Ectodermal cell (in vitro differentiated cells): ENCODE measurements around the gene SLC23A3.

Source experiments
- H3K27ac ChIP-seq: 2 replicates; pipeline ENCODE4 v1.7.0; 2013; ENCODE audit warnings: mild to moderate bottlenecking, low read depth, low read length; ENCODE audit not compliant: insufficient read depth, poor library complexity, severe bottlenecking
- H3K27me3 ChIP-seq: 2 replicates; pipeline ENCODE4 v1.7.0; 2013; ENCODE audit warnings: mild to moderate bottlenecking, low read length; ENCODE audit not compliant: insufficient read depth, control insufficient read depth, poor library complexity, severe bottlenecking
- H3K36me3 ChIP-seq: one replicate; pipeline ENCODE4 v1.7.0; 2013; ENCODE audit warnings: low read length; ENCODE audit not compliant: control insufficient read depth, insufficient read depth
- H3K4me1 ChIP-seq: one replicate; pipeline ENCODE4 v1.7.0; 2013; ENCODE audit warnings: low read length; ENCODE audit not compliant: control insufficient read depth, insufficient read depth
- H3K4me3 ChIP-seq: 2 replicates; pipeline ENCODE4 v1.7.0; 2013; ENCODE audit warnings: low read depth, low read length, control low read depth; ENCODE audit not compliant: insufficient read depth
- H3K9me3 ChIP-seq: 2 replicates; pipeline ENCODE4 v1.7.0; 2013; ENCODE audit warnings: mild to moderate bottlenecking, low read length, moderate library complexity; ENCODE audit not compliant: control insufficient read depth
- WGBS, 2 experiments: methylation state at CpG; one replicate each; pipeline ENCODE4 v1.1.7; 2013; ENCODE audit warnings: missing lambda C conversion rate in 2 of 2; 5-methylcytosine and 5-hydroxymethylcytosine counted together

SLC23A3 gene

DNA sequence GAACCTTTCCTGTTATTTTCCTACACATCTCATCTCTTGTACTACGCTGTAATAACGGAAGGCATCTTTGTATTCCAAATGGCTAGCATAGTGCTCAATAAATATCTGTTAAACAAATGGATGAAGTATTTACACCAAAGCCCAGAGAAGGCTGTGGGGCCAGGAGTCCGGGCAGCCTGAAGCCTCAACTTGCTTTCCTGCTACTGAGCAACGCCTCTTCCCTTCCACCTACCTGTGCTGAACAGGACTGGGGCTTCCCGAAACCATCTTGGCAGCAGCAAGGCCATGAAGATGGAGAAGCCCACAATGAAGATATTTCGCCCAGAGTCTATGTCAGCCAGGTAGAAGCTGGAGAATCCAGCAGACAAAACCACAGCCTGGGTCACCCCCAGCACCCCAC is 6.7 kb downstream of the SLC23A3 start:
- Histone ChIP-seq H3K4me3 (no peak overlapping the region), H3K27me3 (peaks cover 7% of the 10 kb centered on the region), H3K36me3 (no peaks in the 10 kb centered on the region), H3K9me3 (no peaks in the 10 kb centered on the region), H3K4me1 (no peaks in the 10 kb centered on the region), H3K27ac (no peak overlapping the region)
- WGBS, 2 experiments: 87 to 92% methylated on average over 5 to 6 of the region's 6 CpGs

DNA sequence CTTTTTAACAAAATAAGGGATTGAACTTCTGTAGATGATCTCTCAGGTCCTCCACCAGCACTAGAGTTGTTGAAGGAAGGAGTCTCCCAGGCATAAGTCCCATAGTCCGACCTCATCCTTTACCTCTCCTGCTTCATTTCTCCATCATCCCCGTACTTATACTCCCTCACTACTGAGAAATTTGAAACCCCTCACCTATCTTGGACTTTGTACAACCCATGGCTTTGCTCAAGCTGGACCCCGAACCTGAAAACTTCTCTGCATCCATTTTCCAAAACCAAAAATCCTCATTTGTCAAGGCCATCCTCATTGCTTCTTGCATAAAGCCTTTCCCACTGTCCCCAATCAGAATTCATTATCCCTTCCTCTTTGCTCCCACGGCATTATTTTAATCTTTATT is 8.7 kb downstream of the SLC23A3 start:
- no peaks in the 10 kb centered on the region for H3K36me3 ChIP-seq
- H3K4me1 ChIP-seq: no peaks in the 10 kb centered on the region
- peaks cover 7% of the 10 kb centered on the region for H3K27me3 ChIP-seq
- H3K27ac ChIP-seq: no peak overlapping the region
- H3K4me3 ChIP-seq: peak overlapping the region; percentile 66
- WGBS, 2 experiments: 71 to 72% methylated on average over 4 of the region's 4 CpGs
- no peaks in the 10 kb centered on the region for H3K9me3 ChIP-seq

DNA sequence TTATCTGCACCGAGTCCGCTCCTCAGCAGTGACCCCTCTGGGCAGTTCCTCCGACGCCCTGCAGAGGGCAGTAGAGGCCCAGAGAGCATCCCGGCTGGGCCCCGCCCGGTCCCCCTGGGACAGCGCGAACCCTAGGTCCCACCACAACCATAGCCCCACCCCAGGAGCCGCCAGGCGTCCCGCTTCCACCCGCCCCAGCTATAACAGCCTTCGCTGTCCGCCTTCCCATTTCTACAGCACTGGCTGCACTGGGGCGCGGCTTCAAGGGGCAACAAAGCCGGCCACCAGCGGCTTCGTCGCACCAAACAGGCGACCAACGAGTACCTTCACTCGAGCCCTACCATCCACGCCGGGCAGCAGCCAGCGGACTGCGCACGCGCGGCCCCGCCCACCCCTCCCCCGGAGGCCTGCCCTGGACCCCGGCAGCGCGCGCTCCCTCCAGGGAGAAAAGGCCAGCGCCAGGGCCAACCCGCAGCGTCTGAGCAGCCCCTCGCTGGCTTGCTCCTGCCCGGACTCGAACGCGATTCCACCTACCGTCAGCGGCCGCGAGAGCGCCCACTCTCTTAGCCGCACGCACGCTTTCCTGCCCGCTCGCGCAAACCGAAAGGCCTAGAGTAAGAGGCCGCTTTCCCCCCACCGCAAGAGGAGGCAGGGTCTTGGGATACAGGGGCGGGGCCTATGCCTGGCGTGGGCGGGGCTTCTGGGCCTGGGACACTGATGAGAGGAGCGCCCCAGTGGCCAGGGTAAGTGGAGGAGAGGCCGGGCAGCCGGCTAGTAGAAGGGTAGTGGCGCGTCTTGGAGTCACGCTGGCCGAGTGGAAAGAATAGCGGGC is 9.4 kb downstream of the SLC23A3 start, which contains the start of gene NHEJ1:
Gene NHEJ1, minus strand, starts transcription at position 630 of the 832 bp plus-strand sequence. CDS start 2,453 bp downstream, outside the sequence.
- WGBS, 2 experiments: 0 to 1% methylated on average over 70 of the region's 70 CpGs
- peak within 1 kb of the TSS; percentile 66 for H3K4me3 ChIP-seq
- H3K4me1 ChIP-seq: no peaks in the 10 kb centered on the region
- H3K9me3 ChIP-seq: no peaks in the 10 kb centered on the region
- H3K27ac ChIP-seq: peak within 1 kb of the TSS; percentile 86
- peaks cover 7% of the 10 kb centered on the region for H3K27me3 ChIP-seq
- no peaks in the 10 kb centered on the region for H3K36me3 ChIP-seq

DNA sequence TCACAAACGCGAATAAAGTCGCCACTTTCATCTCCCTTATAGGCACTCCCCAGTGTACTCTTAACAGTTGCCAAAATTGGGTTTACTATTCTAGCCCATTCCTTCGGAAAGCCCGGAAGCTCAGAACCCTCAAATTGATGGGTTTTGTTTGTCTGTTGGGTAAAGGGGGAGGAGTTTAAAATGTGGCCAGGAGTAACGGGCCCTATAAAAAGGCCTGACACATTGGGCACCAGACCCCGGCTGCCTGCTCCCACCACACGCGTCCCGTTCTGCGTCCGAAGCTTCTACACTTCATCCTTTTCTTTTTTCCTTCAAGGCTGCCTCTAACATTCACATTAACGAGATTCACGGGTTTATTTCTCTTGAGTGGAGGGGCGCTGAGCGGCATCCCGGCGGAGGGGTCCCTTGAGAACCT is 10.1 kb downstream of the SLC23A3 start:
- peak overlapping the region; percentile 66 for H3K4me3 ChIP-seq
- H3K27ac ChIP-seq: peak overlapping the region; percentile 26
- H3K9me3 ChIP-seq: no peaks in the 10 kb centered on the region
- H3K27me3 ChIP-seq: peaks cover 7% of the 10 kb centered on the region
- no peaks in the 10 kb centered on the region for H3K36me3 ChIP-seq
- no peaks in the 10 kb centered on the region for H3K4me1 ChIP-seq
- WGBS, 2 experiments: 19 to 22% methylated on average over 18 of the region's 18 CpGs

DNA sequence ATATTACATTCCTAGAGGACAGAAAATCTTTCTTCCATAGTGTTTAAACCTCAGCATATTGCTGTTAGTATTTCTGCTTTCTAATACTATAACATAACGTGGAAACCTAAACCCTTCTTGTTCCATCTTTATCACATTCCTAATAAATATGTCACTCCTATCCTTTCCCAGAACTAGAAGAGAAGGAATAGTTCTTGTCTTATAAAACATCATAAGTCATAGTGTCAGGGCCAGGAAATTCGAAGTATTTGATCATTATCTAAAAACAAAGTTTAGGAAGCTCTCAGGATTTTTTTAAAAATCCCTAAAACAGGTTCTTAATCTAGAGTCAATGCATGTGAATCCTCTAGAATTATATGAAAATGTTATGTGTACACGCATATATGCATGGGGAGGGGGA is 11.2 kb downstream of the SLC23A3 start:
- no peak overlapping the region for H3K27ac ChIP-seq
- no peaks in the 10 kb centered on the region for H3K9me3 ChIP-seq
- peaks cover 7% of the 10 kb centered on the region for H3K27me3 ChIP-seq
- H3K4me3 ChIP-seq: no peak overlapping the region
- H3K36me3 ChIP-seq: no peaks in the 10 kb centered on the region
- WGBS, 2 experiments: 92 to 94% methylated on average over 2 to 3 of the region's 3 CpGs
- no peaks in the 10 kb centered on the region for H3K4me1 ChIP-seq

DNA sequence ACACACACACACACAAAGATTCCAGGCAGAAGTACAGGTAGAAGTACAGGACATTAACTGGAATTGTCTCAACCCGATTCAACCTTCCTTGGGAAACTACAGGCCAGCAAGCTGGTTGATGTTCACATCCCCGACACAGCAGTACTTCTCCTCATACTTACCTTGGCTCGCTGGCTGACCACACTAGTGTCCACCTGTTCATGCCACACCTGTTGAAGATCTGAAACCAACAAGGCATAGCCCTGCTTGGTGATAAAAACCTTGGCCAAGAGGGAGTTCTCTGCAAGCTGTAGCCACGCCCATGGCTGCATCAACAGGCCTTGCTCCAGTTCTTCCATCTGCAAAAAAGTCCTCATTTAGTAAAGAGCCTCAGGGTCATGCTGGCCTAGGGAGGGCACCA is 11.8 kb downstream of the SLC23A3 start:
- 95 to 96% methylated on average over 4 of the region's 4 CpGs for WGBS, 2 experiments
- Histone ChIP-seq H3K4me3 (no peak overlapping the region), H3K9me3 (no peaks in the 10 kb centered on the region), H3K36me3 (no peaks in the 10 kb centered on the region), H3K27ac (no peak overlapping the region), H3K4me1 (no peaks in the 10 kb centered on the region), H3K27me3 (peaks cover 4% of the 10 kb centered on the region)

DNA sequence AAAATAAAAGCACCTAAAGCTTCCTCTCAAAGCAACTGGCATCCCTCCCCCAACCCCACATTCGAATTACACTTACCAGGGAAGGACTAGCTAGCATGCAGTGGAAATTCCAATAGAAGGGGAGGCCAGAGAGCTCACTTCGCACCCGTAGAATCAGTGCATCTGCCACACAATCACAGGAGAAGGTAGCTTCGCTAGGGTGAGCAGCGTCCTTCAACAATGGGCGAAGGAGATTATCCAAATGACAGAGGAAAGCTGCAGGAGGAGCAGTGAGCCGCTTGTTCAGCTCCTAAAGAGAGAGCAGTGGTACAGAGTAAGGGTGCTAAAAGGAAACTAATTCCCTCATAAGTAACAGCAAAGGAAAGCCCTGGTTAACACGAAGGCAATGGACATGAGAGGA is 12.4 kb downstream of the SLC23A3 start:
- H3K4me3 ChIP-seq: no peak overlapping the region
- no peaks in the 10 kb centered on the region for H3K4me1 ChIP-seq
- H3K9me3 ChIP-seq: no peaks in the 10 kb centered on the region
- H3K27me3 ChIP-seq: no peaks in the 10 kb centered on the region
- 62 to 69% methylated on average over 7 to 8 of the region's 8 CpGs for WGBS, 2 experiments
- no peak overlapping the region for H3K27ac ChIP-seq
- H3K36me3 ChIP-seq: no peaks in the 10 kb centered on the region

DNA sequence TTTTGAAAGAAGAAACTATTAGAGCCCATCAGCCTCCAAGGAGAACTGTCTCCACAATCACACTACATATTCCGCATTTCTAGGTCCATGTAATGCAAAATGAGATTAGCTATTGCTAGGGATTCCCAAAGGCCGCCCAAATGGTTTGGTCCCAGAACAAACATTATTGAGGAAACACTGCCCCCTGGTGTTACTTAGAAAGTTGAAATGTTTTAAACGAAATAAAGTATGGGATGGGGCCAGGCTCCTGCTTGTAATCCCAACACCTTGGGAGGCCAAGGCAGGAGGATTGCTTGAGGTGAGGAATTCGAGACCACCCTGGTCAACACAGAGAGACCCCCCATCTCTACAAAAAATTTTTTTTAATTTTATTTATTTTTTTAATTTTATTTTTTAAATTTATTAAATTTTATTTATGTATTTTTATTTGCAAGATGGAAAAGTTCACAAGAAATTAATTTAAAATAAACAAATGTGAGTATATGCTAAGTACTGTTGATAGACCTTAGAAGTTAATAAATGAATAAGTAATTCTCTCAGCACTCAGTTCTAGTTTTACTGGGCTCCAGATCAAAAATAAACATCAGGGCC is 14.7 kb downstream of the SLC23A3 start:
- Histone ChIP-seq H3K27ac (no peak overlapping the region), H3K4me3 (no peak overlapping the region), H3K36me3 (no peaks in the 10 kb centered on the region), H3K4me1 (no peaks in the 10 kb centered on the region), H3K9me3 (no peaks in the 10 kb centered on the region), H3K27me3 (no peaks in the 10 kb centered on the region)
- 39 to 40% methylated on average over 3 of the region's 4 CpGs for WGBS, 2 experiments

DNA sequence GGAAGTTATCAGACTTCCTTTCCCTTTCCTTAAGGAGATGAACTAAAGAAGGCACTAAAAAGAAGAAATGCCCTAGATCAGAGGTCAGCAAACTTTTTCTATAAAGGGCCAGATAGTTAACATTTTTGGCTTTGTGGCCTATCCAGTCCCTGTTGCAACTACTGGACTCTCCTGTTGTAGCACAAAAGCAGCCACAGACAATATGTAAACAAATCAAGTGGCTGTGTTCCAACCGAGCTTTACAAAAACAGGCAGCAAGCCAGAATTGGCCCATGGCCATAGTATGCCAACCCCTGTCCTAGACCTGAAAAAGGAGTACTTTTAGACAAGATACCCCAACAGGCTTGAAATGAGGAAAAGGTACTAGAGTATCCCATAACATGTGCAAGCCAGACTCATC is 20.2 kb downstream of the SLC23A3 start:
- no peaks in the 10 kb centered on the region for H3K9me3 ChIP-seq
- H3K36me3 ChIP-seq: peaks cover under 1% of the 10 kb centered on the region
- H3K4me3 ChIP-seq: no peak overlapping the region
- 70 to 88% methylated on average over 1 of the region's 1 CpG for WGBS, 2 experiments
- H3K27me3 ChIP-seq: no peaks in the 10 kb centered on the region
- H3K4me1 ChIP-seq: no peaks in the 10 kb centered on the region
- no peak overlapping the region for H3K27ac ChIP-seq

DNA sequence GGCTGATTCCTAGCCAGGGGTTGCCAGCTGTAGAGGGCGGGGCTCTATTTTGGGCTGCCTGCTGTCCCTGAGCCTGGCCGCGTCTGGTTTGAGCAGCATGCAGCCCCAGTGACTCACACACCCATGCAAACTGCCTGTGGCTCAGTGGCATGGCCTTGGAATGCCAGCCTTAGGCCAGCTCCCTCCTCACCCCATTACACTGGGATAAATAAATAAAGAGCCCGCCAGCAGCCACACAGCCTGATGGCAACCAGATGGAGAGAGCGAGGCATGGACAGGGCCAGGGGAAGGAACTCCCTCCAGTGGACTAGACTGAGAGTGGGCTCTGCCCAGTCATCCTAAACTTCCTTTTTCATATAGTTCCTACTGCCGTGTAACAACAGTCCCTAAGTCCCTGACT is 27.5 kb downstream of the SLC23A3 start:
- Histone ChIP-seq H3K4me3 (no peak overlapping the region), H3K4me1 (no peaks in the 10 kb centered on the region), H3K36me3 (peaks cover 6% of the 10 kb centered on the region), H3K27ac (no peak overlapping the region), H3K27me3 (no peaks in the 10 kb centered on the region), H3K9me3 (no peaks in the 10 kb centered on the region)
- 89 to 91% methylated on average over 6 of the region's 6 CpGs for WGBS, 2 experiments
